NCI-H748 (cell line): ENCODE results near the gene RNF220.

Experiments
- DNase-seq: peaks from one replicate; lab custom pipeline; 2025; ENCODE audit not compliant: unreplicated experiment; lab: John Stamatoyannopoulos, UW

Gene RNF220

DNA sequence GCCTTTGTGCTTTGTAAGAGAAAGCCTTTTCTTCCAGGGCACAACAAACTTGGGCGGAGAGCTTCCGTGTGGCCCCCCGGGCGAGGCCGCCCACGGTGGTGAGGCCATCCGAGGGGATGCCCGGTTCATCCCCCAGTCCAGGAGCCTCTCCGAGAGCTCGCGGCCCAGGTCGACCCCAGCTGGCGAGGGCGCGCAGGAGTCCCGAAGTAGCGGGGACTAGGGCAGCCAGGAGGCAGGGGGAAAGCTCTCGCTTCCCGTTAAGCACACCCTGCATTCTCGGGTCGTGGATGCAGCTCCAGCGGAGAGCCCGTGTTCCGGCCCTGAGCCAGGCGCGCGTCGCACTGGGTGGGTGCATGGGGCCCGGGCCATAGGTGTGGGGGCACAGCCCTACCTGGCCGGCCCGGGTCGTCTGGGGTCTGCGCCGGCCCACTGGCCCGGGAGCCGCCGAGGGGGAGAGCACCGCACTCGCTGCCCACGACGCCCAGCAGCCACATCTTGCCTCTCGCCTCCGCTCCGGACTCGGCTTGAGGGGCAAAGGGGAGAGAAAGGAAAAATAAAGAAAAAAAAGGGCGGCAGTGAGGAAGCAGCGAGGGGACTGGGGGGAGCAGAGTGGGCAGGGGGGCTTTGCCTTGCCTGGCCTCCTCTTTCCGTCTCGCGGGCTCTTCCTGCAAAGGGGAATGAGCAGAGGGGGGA lies 1.8 kb downstream of the RNF220 start:
- DNase-seq = peak; percentile 31

DNA sequence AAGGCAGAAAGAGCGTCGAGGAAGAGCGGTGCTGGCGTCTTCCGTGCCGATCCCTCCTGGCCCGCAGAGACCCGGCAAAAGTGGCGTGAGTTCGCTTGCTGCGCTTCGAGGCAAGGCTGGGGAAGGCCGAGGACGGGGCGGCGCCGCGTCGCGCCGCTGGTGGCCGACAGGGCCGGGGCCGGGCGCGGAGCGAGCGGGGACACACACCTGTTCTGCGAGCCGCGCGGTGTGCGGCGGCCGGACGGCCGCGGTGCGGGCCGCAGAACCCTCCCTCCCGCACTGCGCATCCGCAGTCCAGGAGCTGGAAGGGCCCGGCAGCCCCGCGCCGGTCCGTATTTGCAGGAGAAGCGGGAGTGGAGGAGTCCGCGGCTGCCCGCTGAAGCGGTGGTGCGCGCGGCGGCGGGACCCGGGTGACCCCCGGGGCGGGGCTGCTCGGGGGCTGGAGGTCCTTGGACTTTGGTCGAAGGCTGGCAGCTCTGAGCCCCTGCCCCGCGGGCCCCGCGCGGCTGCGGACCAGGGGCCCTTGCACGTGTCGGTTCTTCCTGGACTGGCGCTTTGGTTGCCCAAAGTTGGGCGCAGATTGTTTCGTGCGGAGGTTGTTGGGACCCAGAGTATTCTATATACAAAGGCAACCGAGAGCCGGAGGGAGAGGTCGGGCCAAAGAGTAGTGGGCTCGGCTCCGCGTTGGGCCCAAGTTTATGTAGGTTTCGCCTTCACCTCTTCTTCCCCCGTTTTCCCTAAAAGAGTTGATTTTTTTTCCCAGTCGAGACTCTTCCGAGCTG lies 2.6 kb downstream of the RNF220 start:
- peak; percentile 51 for DNase-seq

GRCh38 chr1:44408212-44408582 lies 3.1 kb downstream of the RNF220 start:
- DNase-seq = no peak

GRCh38 chr1:44408632-44409602 lies 3.9 kb downstream of the RNF220 start:
- DNase-seq = peak; percentile 49

- DNase-seq = no peak
Observed at GRCh38 chr1:44409757-44410156, 4.7 kb downstream of the RNF220 start.

GRCh38 chr1:44411861-44412260 lies 6.8 kb downstream of the RNF220 start:
- no peak for DNase-seq

- no peak for DNase-seq
Observed at GRCh38 chr1:44412601-44413000, 7.5 kb downstream of the RNF220 start.

DNA sequence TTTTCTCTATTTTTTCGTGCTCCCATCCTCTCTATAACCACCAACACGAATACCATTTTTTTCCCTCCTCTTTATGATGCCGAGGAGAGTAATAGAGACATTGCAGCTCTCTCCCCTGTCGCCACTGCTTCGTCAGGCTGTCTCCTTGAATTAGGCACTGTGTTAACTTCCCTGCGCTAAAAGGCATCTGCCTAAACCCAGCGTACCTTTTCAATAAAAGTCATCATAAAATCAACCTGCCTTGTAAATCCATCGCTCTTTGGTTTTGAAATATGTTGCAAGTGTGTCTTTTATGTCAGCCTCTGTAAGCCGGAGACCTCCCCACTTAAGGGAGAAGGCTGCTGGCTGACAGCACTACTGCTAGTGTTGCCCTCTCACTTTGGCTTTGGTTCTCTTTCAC lies 8.7 kb downstream of the RNF220 start:
- no peak for DNase-seq

DNA sequence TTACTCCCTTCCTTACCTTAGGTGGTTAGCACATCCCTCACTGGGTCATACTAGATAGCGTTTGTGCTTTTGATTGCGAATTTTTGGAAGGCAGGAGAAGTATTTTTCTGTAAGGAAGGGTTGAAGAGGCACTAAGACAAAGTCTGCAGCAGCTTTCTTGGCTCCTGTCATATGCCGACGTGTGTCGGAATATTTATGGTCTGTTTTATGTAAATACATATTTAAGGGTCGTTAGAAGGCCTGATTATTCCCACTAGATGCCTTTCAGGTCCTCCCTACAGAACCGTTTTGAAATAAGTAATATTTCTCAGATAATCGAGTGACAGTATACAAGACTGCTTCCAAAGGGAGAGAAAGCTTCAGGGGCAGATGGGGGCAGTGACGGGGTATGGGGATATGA lies 10.0 kb downstream of the RNF220 start:
- DNase-seq = no peak

DNA sequence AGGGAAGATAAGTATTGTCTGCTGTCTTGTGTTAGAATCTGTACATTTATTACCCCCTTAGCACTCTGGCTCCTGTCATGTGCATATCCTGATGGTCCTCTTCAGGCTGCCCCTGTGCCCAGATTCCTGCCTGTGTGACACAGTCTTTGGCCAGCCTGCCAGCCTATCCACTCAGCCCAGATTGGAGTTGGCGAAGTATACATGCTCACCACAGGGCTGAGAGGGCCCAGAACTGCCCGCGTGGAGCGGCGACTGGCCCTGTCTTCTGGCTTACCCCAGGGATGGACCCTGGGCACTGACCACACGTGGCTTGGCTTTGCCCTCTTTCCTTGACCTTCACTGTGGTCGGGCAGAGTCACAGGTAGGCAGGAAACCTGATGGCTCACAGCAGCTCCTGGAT lies 11.4 kb downstream of the RNF220 start:
- DNase-seq = no peak

- DNase-seq = peak; percentile 87
Observed at GRCh38 chr1:44417351-44418021, 12.4 kb downstream of the RNF220 start.

DNA sequence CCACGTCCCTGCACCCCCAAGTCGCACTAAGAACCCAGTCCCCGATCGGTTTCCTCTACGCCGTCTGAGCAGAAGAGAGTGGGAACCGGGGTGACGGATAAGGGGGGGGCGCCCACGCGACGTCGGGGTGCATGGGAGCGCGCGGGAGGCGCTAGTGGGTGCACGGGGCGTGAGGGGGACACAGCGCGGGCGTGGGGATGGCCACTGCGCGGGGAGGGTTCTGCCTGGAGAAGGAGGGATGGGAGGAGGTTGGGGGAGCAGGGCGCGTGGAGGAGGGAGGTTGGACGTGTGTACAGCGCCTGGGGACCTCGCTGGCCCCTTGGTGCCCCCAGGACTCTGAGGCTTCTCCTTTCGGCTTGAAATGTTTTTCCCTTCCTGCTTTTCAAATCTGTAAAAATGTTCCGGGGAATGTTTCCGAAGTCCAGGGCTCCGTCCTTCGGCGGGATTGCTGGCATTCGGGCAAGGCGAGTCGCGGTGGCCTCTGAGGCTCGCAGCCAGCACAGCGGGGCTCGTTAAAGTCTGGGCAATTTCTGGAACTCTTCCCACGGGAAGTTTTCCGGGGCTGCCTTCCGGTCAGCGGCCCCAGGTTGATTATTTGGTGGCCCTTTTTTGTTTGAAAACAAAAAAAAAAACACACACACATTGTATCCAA lies 13.1 kb downstream of the RNF220 start:
- DNase-seq = peak; percentile 37

GRCh38 chr1:44419901-44420300 lies 14.8 kb downstream of the RNF220 start:
- no peak for DNase-seq

DNA sequence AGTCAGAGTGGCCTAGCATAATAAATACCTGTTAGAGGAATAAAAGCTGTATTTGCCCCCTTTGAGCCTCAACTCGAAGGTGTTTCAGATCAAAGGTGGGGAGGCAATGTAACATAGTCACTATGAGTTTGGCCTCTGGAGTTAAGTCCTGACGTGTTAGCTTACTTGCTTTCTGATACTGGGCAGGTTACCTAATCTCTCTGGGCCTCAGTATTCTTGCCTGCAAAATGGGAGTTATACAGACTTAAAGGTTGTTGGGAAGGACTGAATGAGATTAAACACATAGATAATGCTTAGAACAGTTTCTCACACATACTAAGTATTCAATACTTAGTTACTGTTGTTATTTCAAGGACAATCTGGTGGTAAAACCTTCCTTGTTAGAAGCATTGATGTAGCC lies 15.5 kb downstream of the RNF220 start:
- DNase-seq = no peak

DNA sequence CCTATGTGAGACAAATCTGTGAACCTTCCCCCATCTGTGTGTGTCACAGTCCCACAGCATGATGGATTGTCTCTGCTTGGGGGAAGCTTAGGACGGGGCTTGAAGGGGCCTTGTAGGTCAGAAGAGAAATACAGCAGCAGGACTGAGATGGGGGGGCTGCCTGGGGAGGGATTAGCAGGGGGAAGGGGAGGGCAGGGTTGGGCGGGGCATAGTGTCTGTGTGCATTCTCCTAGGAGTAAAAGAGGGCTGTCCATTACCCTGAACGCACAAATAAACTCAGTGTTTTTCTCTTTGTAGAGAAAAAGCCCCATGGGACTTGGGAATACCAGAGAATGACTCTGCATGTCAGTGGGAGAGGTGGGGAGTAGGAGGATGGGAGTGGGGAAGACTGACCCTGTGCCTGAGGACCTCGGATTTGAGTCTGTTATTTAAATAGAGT lies 16.4 kb downstream of the RNF220 start:
- no peak for DNase-seq

DNA sequence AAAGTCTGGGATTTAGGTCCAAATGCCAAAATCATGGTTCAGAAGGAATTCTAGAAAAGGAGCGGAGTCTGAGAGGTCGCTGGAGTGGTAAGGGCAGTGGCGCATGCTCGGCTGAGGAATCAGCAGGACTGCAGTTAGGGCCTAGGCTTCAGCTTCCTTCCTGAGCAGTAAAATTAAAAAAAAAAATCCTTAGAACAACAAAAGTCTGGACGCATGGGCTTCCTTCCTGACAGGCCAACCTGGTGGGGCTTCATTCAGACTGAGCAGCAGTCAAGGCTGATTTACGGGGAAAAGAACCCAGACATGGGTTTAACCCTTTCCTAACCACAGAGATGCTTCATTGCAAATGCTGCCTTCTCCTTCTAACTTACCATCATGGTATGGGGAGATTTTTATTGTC lies 17.1 kb downstream of the RNF220 start:
- DNase-seq = no peak

DNA sequence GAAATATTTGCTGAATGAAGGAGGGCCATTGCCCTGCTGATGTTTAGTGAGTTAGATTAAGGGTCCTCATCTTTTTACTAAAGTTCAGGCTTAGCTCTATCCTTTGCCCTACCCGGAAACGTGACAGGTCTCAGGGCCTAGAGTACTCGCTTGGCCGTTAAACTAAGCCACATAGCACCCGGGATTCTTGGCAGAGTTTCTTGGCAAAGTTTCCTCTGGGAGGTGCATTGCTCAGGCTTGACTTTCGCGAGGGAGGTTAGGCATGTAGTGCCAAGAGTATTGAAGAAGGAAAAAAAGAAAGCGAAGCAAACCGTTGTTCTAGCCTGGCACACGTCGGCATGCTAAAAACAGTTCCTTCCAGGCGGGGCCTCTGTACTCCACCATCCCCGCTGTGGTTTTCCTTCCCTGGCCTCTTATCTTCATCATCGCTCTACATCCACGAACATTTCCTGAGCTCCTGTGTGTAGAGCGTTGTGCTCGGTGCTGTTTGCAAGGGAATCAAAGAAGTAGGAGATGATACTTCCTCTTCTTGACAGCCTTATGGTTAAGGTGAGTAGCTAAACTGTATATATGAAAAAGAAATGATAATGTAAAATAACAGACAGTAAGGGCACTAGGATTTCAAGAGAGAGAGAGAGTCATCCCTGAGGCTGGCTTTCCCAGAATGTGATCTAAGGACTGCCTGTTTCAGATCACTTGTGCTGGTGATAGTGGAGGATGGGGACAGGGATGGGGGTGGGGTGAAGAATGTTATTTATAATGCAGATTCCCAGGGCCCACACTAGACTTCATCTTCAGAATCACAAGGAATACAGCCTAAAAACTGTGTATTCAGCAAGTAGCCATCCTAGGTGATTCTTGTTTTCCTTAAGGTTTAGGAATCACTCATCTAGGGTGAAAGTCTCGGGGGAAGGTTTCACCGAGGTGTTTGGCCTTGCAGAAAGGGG lies 18.8 kb downstream of the RNF220 start:
- no peak for DNase-seq

DNA sequence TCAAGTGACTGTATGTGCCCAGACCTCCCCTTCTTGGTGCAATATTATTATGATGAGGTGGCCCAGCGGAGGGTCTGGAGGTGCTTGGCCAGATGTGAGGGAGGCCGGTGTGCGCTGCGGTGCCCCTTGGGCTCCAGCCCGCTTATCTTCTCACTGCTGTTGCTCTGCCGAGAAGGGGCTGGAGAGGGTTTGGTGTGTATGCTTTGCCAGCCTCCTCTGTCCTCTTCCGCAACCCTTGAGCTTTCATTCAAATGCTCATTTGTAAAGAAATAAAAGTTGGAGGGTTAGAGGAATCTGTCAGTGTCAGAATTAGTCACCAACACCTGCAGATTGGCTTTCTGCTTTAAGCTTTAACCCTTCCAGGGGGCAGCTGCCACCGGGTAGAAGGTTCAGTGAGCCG lies 19.7 kb downstream of the RNF220 start:
- DNase-seq = no peak

- DNase-seq = no peak
Observed at GRCh38 chr1:44425341-44426082, 20.5 kb downstream of the RNF220 start.
